Activated T-cell treated with anti-CD3 and anti-CD28 coated beads, Interleukin-2, amount 50 U/mL, for 4 hours (primary cell): ENCODE measurements around the gene DGKZ. TPM values are rescaled to one million over a fixed set of nuclear protein-coding genes. Genes with fewer than 3 reads are reported as not detected.
"Not testable (repeated sequence)": the region's sequence is repeated elsewhere in the genome, so short reads cannot be mapped to it uniquely, and the experiment has no call there.

ENCODE experiments used
- ATAC-seq, 2 donors: fragments of 200-7000 bp; cut with Tn5 transposase; one replicate each; pipeline ENCODE4 v1.10.0; 2021
- DNase-seq: peaks from one replicate; pipeline ENCODE4 v3.0.0-alpha.2; 2020
- H3K27me3 Mint-ChIP-seq: one replicate; pipeline ENCODE4 v1.8.0; 2021; ENCODE audit warnings: low read depth, mixed read lengths
- H3K36me3 Mint-ChIP-seq: one replicate; pipeline ENCODE4 v1.8.0; 2022; ENCODE audit warnings: mixed read lengths; ENCODE audit not compliant: insufficient read depth
- H3K4me1 Mint-ChIP-seq: one replicate; pipeline ENCODE4 v1.8.0; 2021; ENCODE audit warnings: low read depth, mixed read lengths
- H3K4me3 Mint-ChIP-seq: one replicate; pipeline ENCODE4 v1.8.0; 2021; ENCODE audit warnings: mild to moderate bottlenecking, moderate library complexity, mixed read lengths
- H3K9me3 Mint-ChIP-seq: one replicate; pipeline ENCODE4 v1.8.0; 2021; ENCODE audit warnings: mixed read lengths
- total RNA-seq, 3 donors: library from RNA; stranded (reverse); gene quantifications; one replicate each; pipeline ENCODE4 v1.2.1, GENCODE V29; 2021

The DGKZ gene
- total RNA-seq, 3 donors from 2014 or later, result 112 to 122 (median 118) TPM

GRCh38 chr11:46373787-46374740 lies 26.8 kb downstream of the DGKZ start:
- DNase-seq (no peak), ATAC-seq (no peak)
- Mint-ChIP-seq H3K27me3 (no peaks in the 10 kb centered on the region), H3K4me3 (no peak overlapping the region), H3K36me3 (peaks cover 23% of the 10 kb centered on the region), H3K9me3 (no peaks in the 10 kb centered on the region), H3K4me1 (peaks cover 8% of the 10 kb centered on the region)

GRCh38 chr11:46374815-46375214 lies 27.6 kb downstream of the DGKZ start:
- Mint-ChIP-seq H3K4me1 (peaks cover 2% of the 10 kb centered on the region), H3K27me3 (no peaks in the 10 kb centered on the region), H3K36me3 (peaks cover 19% of the 10 kb centered on the region), H3K9me3 (no peaks in the 10 kb centered on the region), H3K4me3 (no peak overlapping the region)
- DNase-seq (no peak), ATAC-seq (no peak)

- no peaks in the 10 kb centered on the region for H3K9me3 Mint-ChIP-seq
- no peak for ATAC-seq
- peaks cover 3% of the 10 kb centered on the region for H3K4me1 Mint-ChIP-seq
- DNase-seq, result no peak
- peaks cover 16% of the 10 kb centered on the region for H3K36me3 Mint-ChIP-seq
- H3K4me3 Mint-ChIP-seq, result no peak overlapping the region
- H3K27me3 Mint-ChIP-seq, result no peaks in the 10 kb centered on the region
Measured at GRCh38 chr11:46375392-46376101, 28.3 kb downstream of the DGKZ start.

- DNase-seq (no peak), ATAC-seq (no peak)
- Mint-ChIP-seq H3K9me3 (no peaks in the 10 kb centered on the region), H3K36me3 (peaks cover 14% of the 10 kb centered on the region), H3K4me3 (no peak overlapping the region), H3K27me3 (no peaks in the 10 kb centered on the region), H3K4me1 (peaks cover 3% of the 10 kb centered on the region)
Measured at GRCh38 chr11:46376258-46377050, 29.2 kb downstream of the DGKZ start.

- no peak overlapping the region for H3K4me3 Mint-ChIP-seq
- ATAC-seq (no peak), DNase-seq (no peak)
- H3K36me3 Mint-ChIP-seq, result peaks cover 13% of the 10 kb centered on the region
- peaks cover 5% of the 10 kb centered on the region for H3K27me3 Mint-ChIP-seq
- peaks cover 7% of the 10 kb centered on the region for H3K4me1 Mint-ChIP-seq
- H3K9me3 Mint-ChIP-seq, result no peaks in the 10 kb centered on the region
Measured at GRCh38 chr11:46377290-46377689, 30.0 kb downstream of the DGKZ start.

GRCh38 chr11:46377831-46378230 lies 30.6 kb downstream of the DGKZ start:
- no peaks in the 10 kb centered on the region for H3K9me3 Mint-ChIP-seq
- no peak overlapping the region for H3K4me3 Mint-ChIP-seq
- peaks cover 13% of the 10 kb centered on the region for H3K36me3 Mint-ChIP-seq
- H3K4me1 Mint-ChIP-seq, result peaks cover 7% of the 10 kb centered on the region
- peaks cover 6% of the 10 kb centered on the region for H3K27me3 Mint-ChIP-seq
- DNase-seq (no peak), ATAC-seq (no peak)

GRCh38 chr11:46378296-46378695 lies 31.0 kb downstream of the DGKZ start:
- Mint-ChIP-seq H3K36me3 (peaks cover 13% of the 10 kb centered on the region), H3K9me3 (no peaks in the 10 kb centered on the region), H3K4me3 (no peak overlapping the region), H3K4me1 (peaks cover 7% of the 10 kb centered on the region), H3K27me3 (peaks cover 9% of the 10 kb centered on the region)
- DNase-seq, result no peak
- ATAC-seq, result no peak

GRCh38 chr11:46378811-46379481 lies 31.7 kb downstream of the DGKZ start:
- no peaks in the 10 kb centered on the region for H3K9me3 Mint-ChIP-seq
- H3K4me3 Mint-ChIP-seq, result no peak overlapping the region
- no peak for ATAC-seq

GRCh38 chr11:46379482-46380293 lies 32.4 kb downstream of the DGKZ start:
- peaks cover 18% of the 10 kb centered on the region for H3K27me3 Mint-ChIP-seq
- H3K9me3 Mint-ChIP-seq, ATAC-seq, H3K4me1 Mint-ChIP-seq, DNase-seq: not testable (repeated sequence)
- peak overlapping the region; percentile 16 for H3K4me3 Mint-ChIP-seq
- peaks cover 13% of the 10 kb centered on the region for H3K36me3 Mint-ChIP-seq

More at GRCh38 chr11:46378811-46379481, 31.7 kb downstream of the DGKZ start:
- Mint-ChIP-seq H3K36me3 (peaks cover 13% of the 10 kb centered on the region), H3K27me3 (peaks cover 16% of the 10 kb centered on the region), H3K4me1 (peaks cover 7% of the 10 kb centered on the region)
- DNase-seq, result no peak

GRCh38 chr11:46380340-46381047 lies 33.2 kb downstream of the DGKZ start:
- Mint-ChIP-seq H3K27me3 (peaks cover 25% of the 10 kb centered on the region), H3K4me3 (peak overlapping the region; percentile 75), H3K9me3 (no peaks in the 10 kb centered on the region), H3K36me3 (peaks cover 13% of the 10 kb centered on the region), H3K4me1 (peaks cover 7% of the 10 kb centered on the region)
- DNase-seq, result peak; percentile 47
- peak; percentile 56 for ATAC-seq

GRCh38 chr11:46381048-46381818 lies 34.0 kb downstream of the DGKZ start, which contains the start of gene MDK:
MDK (plus strand) TSS chr11:46381669; CDS start chr11:46382058, 389 bp downstream.
- Mint-ChIP-seq H3K36me3 (peaks cover 13% of the 10 kb centered on the region), H3K27me3 (peaks cover 31% of the 10 kb centered on the region), H3K4me1 (peaks cover 7% of the 10 kb centered on the region), H3K4me3 (peak within 1 kb of the TSS; percentile 75), H3K9me3 (no peaks in the 10 kb centered on the region)
- no peak for DNase-seq
- peak; percentile 8 to 18 for ATAC-seq
